ENCODE data around the gene CADM1. TPM values are rescaled to one million over a fixed set of nuclear protein-coding genes. Genes with fewer than 3 reads are reported as not detected.

The CADM1 gene
- total RNA-seq, 4 donors from 2014 or later: 17.1 to 49.8 (median 30.7) TPM

GRCh38 chr11:115524572-115524971, 20.4 kb upstream of the CADM1 start:
- DNase-seq (ENCODE audit: low spot score in 2 of 2): no peak
- no peak overlapping the region for H3K4me3 ChIP-seq
- peaks cover 0 to 4% (median 0%) of the 10 kb centered on the region in 4 donors for H3K4me1 ChIP-seq
- TF ChIP-seq EP300 (IDR thresholded peaks at IDR 0.05) (no peak), CTCF (IDR thresholded peaks at IDR 0.05) (no peak), POLR2A (IDR thresholded peaks at IDR 0.05) (no peak)
- WGBS, 2 donors: 44 to 87% methylated on average over 1 of the region's 1 CpG
- H3K27ac ChIP-seq: no peak overlapping the region
- H3K9me3 ChIP-seq: no peaks in the 10 kb centered on the region
- peaks cover 0 to 5% of the 10 kb centered on the region in 2 donors for H3K27me3 ChIP-seq
- no peaks in the 10 kb centered on the region for H3K36me3 ChIP-seq

GRCh38 chr11:115523727-115524399, 19.6 kb upstream of the CADM1 start:
- 48 to 59% methylated on average over 2 of the region's 2 CpGs for WGBS, 2 donors
- Histone ChIP-seq H3K4me3 (no peak overlapping the region), H3K36me3 (no peaks in the 10 kb centered on the region), H3K9me3 (no peaks in the 10 kb centered on the region), H3K27me3 (peaks cover 0 to 5% of the 10 kb centered on the region in 2 donors), H3K4me1 (peaks cover 0 to 4% (median 0%) of the 10 kb centered on the region in 4 donors), H3K27ac (no peak overlapping the region)
- no peak for DNase-seq (ENCODE audit: low spot score in 2 of 2)
- no peak for TF ChIP-seq POLR2A (IDR thresholded peaks at IDR 0.05)
- TF ChIP-seq CTCF (IDR thresholded peaks at IDR 0.05): no peak
- TF ChIP-seq EP300 (IDR thresholded peaks at IDR 0.05): no peak

- peaks cover 0 to 4% (median 0%) of the 10 kb centered on the region in 4 donors for H3K4me1 ChIP-seq
- no peak overlapping the region for H3K27ac ChIP-seq
- 86 to 90% methylated on average over 3 of the region's 3 CpGs for WGBS, 2 donors
- no peak for DNase-seq (ENCODE audit: low spot score in 2 of 2)
- H3K9me3 ChIP-seq: no peaks in the 10 kb centered on the region
- no peaks in the 10 kb centered on the region for H3K27me3 ChIP-seq
- H3K4me3 ChIP-seq: no peak overlapping the region
- no peaks in the 10 kb centered on the region for H3K36me3 ChIP-seq
- TF ChIP-seq POLR2A (IDR thresholded peaks at IDR 0.05): no peak
- no peak for TF ChIP-seq CTCF (IDR thresholded peaks at IDR 0.05)
- no peak for TF ChIP-seq EP300 (IDR thresholded peaks at IDR 0.05)
These were observed 18.1 kb upstream of the CADM1 start for GRCh38 chr11:115522302-115522701.

GRCh38 chr11:115521825-115522224, 17.6 kb upstream of the CADM1 start:
- Histone ChIP-seq H3K4me3 (no peak overlapping the region), H3K27me3 (peaks cover 0 to 5% of the 10 kb centered on the region in 2 donors), H3K27ac (no peak overlapping the region), H3K36me3 (no peaks in the 10 kb centered on the region), H3K4me1 (peaks cover 0 to 4% (median 0%) of the 10 kb centered on the region in 4 donors), H3K9me3 (no peaks in the 10 kb centered on the region)
- DNase-seq (ENCODE audit: low spot score in 2 of 2): no peak
- TF ChIP-seq POLR2A (IDR thresholded peaks at IDR 0.05): no peak
- TF ChIP-seq EP300 (IDR thresholded peaks at IDR 0.05): no peak
- no peak for TF ChIP-seq CTCF (IDR thresholded peaks at IDR 0.05)
- WGBS, 2 donors: 70 to 73% methylated on average over 4 of the region's 4 CpGs

- no peak for TF ChIP-seq POLR2A (IDR thresholded peaks at IDR 0.05)
- TF ChIP-seq EP300 (IDR thresholded peaks at IDR 0.05): no peak
- TF ChIP-seq CTCF (IDR thresholded peaks at IDR 0.05): no peak
- Histone ChIP-seq H3K4me3 (no peak overlapping the region), H3K9me3 (no peaks in the 10 kb centered on the region), H3K27me3 (peaks cover 0 to 9% of the 10 kb centered on the region in 2 donors), H3K4me1 (peaks cover 0 to 4% (median 0%) of the 10 kb centered on the region in 4 donors), H3K36me3 (no peaks in the 10 kb centered on the region), H3K27ac (no peak overlapping the region)
- DNase-seq (ENCODE audit: low spot score in 2 of 2): no peak
- 78% methylated on average over 8 of the region's 8 CpGs for WGBS, 2 donors
These were observed 14.9 kb upstream of the CADM1 start for GRCh38 chr11:115518983-115519628.
